A549 (cell line): ENCODE results near the gene HNRNPUL1. TPM values are rescaled to one million over a fixed set of nuclear protein-coding genes. Genes with fewer than 3 reads are reported as not detected.

Source experiments
- ATAC-seq, 2 experiments: fragments of 200-7000 bp in 1 of 2; fragments of >200 bp in 1 of 2; cut with Nextera tagmentation in 1 of 2; cut with Tn5 transposase in 1 of 2; 3 replicates each; pipeline versions ENCODE4 v1.8.0 to v1.9.1; 2018 to 2020; ENCODE audit warnings: mild to moderate bottlenecking in 1 of 2, moderate library complexity in 1 of 2
- CTCF ChIA-PET: fragments of 300-600 bp; sonication (Branson Sonifier 250); formaldehyde crosslinking; extraction: SDS; loops from one replicate; lab custom pipeline; 2021; ENCODE audit warnings: antibody characterized with exemption, inconsistent platforms; lab: Yijun Ruan, JAX
- POLR2A ChIA-PET: fragments of 350-600 bp; formaldehyde crosslinking; extraction: SDS; loops from one replicate; lab custom pipeline; 2021; ENCODE audit warnings: antibody characterized with exemption, inconsistent platforms; lab: Yijun Ruan, JAX
- DNase-seq, 2 experiments: peaks; one replicate each; pipeline versions ENCODE4 v3.0.0 to v3.0.0-alpha.2; 2011 to 2016; ENCODE audit warnings: low read depth in 1 of 2, low spot score in 1 of 2
- FAIRE-seq: peaks from 2 replicates; lab custom pipeline; 2011; peaks lifted over from hg19 to GRCh38; lab: Jason Lieb, UNC
- H3K27ac ChIP-seq, 2 experiments: fragments of >200 bp; sonication (Bioruptor Twin); formaldehyde crosslinking; 3 replicates each; pipeline ENCODE4 v1.5.1; 2016 to 2017
- H3K4me1 ChIP-seq: fragments of >200 bp; sonication (Bioruptor Twin); formaldehyde crosslinking; 3 replicates; pipeline ENCODE4 v1.6.1; 2016
- H3K4me2 ChIP-seq: fragments of >200 bp; sonication (Bioruptor Twin); formaldehyde crosslinking; 3 replicates; pipeline ENCODE4 v1.6.1; 2016
- H3K4me3 ChIP-seq: fragments of >200 bp; sonication (Bioruptor Twin); formaldehyde crosslinking; 3 replicates; pipeline ENCODE4 v1.5.1; 2016
- H3K9me3 ChIP-seq: fragments of >200 bp; sonication (Bioruptor Twin); formaldehyde crosslinking; 3 replicates; pipeline ENCODE4 v1.6.1; 2016
- CBX2 ChIP-seq: fragments of 200-600 bp; sonication (generic); IDR thresholded peaks from 2 replicates; pipeline ENCODE4 v1.6.1; 2016; ENCODE audit warnings: low read depth, mild to moderate bottlenecking, borderline replicate concordance
- EHF ChIP-seq: fragments of 250-450 bp; sonication (Bioruptor Pico); IDR thresholded peaks from 2 replicates; pipeline ENCODE4 v1.5.0; 2020; ENCODE audit warnings: mild to moderate bottlenecking
- EHMT2 ChIP-seq: fragments of 200-600 bp; sonication (generic); IDR thresholded peaks from 2 replicates; pipeline ENCODE4 v1.6.1; 2016; ENCODE audit warnings: antibody characterized with exemption, low read depth, mild to moderate bottlenecking, moderate library complexity
- EP300 ChIP-seq, 2 experiments: fragments of >200 bp; sonication (Bioruptor Twin); formaldehyde crosslinking; IDR thresholded peaks; 2 replicates in 1 of 2; 3 replicates in 1 of 2; pipeline ENCODE4 v1.6.1; 2016 to 2017
- ESRRA ChIP-seq: fragments of 150-350 bp; IDR thresholded peaks from 2 replicates; pipeline ENCODE4 v1.6.1; 2014; ENCODE audit warnings: mild to moderate bottlenecking, low read length, borderline replicate concordance
- FOSB ChIP-seq: fragments of 250-450 bp; sonication (Bioruptor Pico); IDR thresholded peaks from 2 replicates; pipeline ENCODE4 v1.5.0; 2020; ENCODE audit warnings: mild to moderate bottlenecking, moderate library complexity
- FOSL2 ChIP-seq, 2 experiments: fragments of 450-650 bp in 1 of 2; fragments of >200 bp in 1 of 2; sonication (Bioruptor Twin) in 1 of 2; formaldehyde crosslinking; IDR thresholded peaks; 2 replicates each; pipeline versions ENCODE4 v1.5.0 to v1.6.1; 2016 to 2020; ENCODE audit warnings: mild to moderate bottlenecking in 1 of 2, moderate library complexity in 1 of 2
- GATA3 ChIP-seq: IDR thresholded peaks from 2 replicates; pipeline ENCODE4 v1.6.1; 2012; ENCODE audit warnings: borderline replicate concordance
- HEYL ChIP-seq: fragments of 250-450 bp; sonication (Bioruptor Pico); IDR thresholded peaks from 2 replicates; pipeline ENCODE4 v1.8.0; 2021; ENCODE audit warnings: mild to moderate bottlenecking, moderate library complexity
- HOXA7 ChIP-seq: fragments of 250-450 bp; sonication (Bioruptor Pico); IDR thresholded peaks from 2 replicates; pipeline ENCODE4 v1.5.0; 2020; ENCODE audit warnings: mild to moderate bottlenecking, moderate library complexity
- HOXB13 ChIP-seq: fragments of 250-450 bp; sonication (Bioruptor Pico); IDR thresholded peaks from 2 replicates; pipeline ENCODE4 v1.5.0; 2020; ENCODE audit warnings: low read depth, mild to moderate bottlenecking, moderate library complexity
- KDM1A ChIP-seq: fragments of 200-600 bp; sonication (generic); IDR thresholded peaks from 2 replicates; pipeline ENCODE4 v1.6.1; 2016; ENCODE audit warnings: low read depth, mild to moderate bottlenecking
- MAFK ChIP-seq: fragments of 450-650 bp; IDR thresholded peaks from 2 replicates; pipeline ENCODE4 v1.6.1; 2014; ENCODE audit not compliant: partially characterized antibody
- NPAS2 ChIP-seq: fragments of 250-450 bp; sonication (Bioruptor Pico); IDR thresholded peaks from 2 replicates; pipeline ENCODE4 v1.8.0; 2022; ENCODE audit warnings: mild to moderate bottlenecking, moderate library complexity, borderline replicate concordance
- NR3C1 ChIP-seq: fragments of >200 bp; sonication (Bioruptor Twin); formaldehyde crosslinking; IDR thresholded peaks from 3 replicates; pipeline ENCODE4 v1.6.1; 2017
- POLR2A ChIP-seq: IDR thresholded peaks from 2 replicates; pipeline ENCODE4 v1.6.1; 2012; ENCODE audit warnings: mild to moderate bottlenecking, low read length
- POLR2AphosphoS2 ChIP-seq: conservative IDR thresholded peaks from 2 replicates; pipeline ENCODE4 v1.6.1; 2012; ENCODE audit warnings: low read length, improper control_type of control experiment, inconsistent platforms
- TP53 ChIP-seq: fragments of 250-450 bp; sonication (Bioruptor Pico); IDR thresholded peaks from 2 replicates; pipeline ENCODE4 v1.5.0; 2021; ENCODE audit warnings: mild to moderate bottlenecking, moderate library complexity
- WGBS: methylation state at CpG from one replicate; pipeline ENCODE4 v1.1.6; 2017; ENCODE audit errors: missing lambda C conversion rate; 5-methylcytosine and 5-hydroxymethylcytosine counted together
- polyA plus RNA-seq, 4 experiments: library from polyadenylated mRNA; depleted of rRNA in 3 of 4; stranded (reverse); fragments of >200 nt; fragmentation: RNase III in 1 of 4; extraction: RNeasy Plus Mini Kit Qiagen cat#74134 plus additional on column Dnase treatment in 1 of 4; gene quantifications; 2 replicates in 3 of 4; 3 replicates in 1 of 4; pipeline ENCODE4 v1.2.3, GENCODE V29; 2011 to 2017
- TF ChIP-seq, protein P1 (sequence below): IDR thresholded peaks from 2 replicates; pipeline ENCODE4 v1.6.1; 2012; ENCODE audit warnings: low read depth, borderline replicate concordance
- TF ChIP-seq, protein P2 (sequence below): fragments of 250-450 bp; sonication (Bioruptor Pico); IDR thresholded peaks from 2 replicates; pipeline ENCODE4 v1.5.0; 2020; ENCODE audit warnings: low read depth, mild to moderate bottlenecking, moderate library complexity
- TF ChIP-seq, protein P3 (sequence below): fragments of >200 bp; sonication (Bioruptor Twin); formaldehyde crosslinking; IDR thresholded peaks from 2 replicates; pipeline ENCODE4 v1.6.1; 2016
- TF ChIP-seq, protein P4 (sequence below): IDR thresholded peaks from 2 replicates; pipeline ENCODE4 v1.6.1; 2012

Gene HNRNPUL1
- polyA plus RNA-seq, 2 of the 4 experiments (the other 2 are of a cell fraction): 89.5 to 278 TPM

DNA sequence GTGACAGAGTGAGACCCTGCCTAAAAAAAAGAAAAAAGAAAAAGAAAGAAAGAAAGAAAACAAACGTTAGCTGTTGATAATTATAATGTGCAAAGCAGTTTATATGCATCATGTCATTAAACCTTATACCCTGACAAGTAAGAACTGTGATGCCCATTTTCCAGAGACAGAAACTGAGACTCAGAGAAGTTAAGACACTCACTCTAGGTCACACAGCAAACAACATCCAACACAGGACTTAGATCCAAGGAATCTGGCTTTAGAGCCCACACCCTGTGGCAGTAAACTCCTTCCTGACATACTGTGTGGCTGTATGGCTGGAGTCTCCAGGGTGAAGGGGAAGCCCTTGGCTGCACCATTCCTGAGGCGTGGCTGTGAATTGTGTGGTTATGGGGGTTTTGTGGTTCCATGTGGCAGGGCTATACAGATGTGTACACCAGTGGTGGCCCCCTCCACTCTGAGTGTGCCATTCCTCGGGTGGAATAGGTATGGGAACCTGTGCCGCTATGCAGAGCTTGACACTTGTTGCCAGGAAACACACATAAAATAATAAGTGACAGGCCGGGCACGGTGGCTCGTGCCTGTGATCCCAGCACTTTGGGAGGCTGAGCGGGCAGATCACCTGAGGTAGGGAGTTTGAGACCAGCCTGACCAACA, 29.5 kb upstream of the HNRNPUL1 start (continued):
- TF ChIP-seq, protein P1, sequence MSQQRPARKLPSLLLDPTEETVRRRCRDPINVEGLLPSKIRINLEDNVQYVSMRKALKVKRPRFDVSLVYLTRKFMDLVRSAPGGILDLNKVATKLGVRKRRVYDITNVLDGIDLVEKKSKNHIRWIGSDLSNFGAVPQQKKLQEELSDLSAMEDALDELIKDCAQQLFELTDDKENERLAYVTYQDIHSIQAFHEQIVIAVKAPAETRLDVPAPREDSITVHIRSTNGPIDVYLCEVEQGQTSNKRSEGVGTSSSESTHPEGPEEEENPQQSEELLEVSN: no peak

DNA sequence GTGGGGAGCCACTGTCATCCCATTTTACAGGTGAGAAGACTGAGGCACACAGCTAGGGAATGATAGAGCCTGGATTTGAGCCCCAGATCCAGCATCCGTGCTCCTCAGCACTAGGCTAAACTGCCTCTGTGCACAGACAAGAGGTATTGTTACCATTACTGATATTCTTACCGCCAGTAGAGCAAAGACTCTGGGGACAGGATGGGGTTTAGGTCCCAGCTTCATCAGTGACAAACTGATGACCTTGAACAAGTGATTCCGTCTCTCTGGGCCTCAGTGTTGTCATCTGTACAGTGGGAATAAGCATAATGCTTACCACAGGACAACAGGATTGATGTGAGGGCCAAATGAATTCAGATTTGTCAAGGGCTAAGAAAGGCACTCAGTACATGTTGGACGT, 28.7 kb upstream of the HNRNPUL1 start:
- WGBS: 84% methylated on average over 4 of the region's 4 CpGs
- CTCF ChIA-PET: interaction anchor here (0.6 to 9.4 kb wide), 10 partner anchors 9 to 517 kb away, joined by 3 to 119 read pairs (median 4); partner anchors contain the start of genes AXL and HNRNPUL1
- peak; percentile 67 for FAIRE-seq

DNA sequence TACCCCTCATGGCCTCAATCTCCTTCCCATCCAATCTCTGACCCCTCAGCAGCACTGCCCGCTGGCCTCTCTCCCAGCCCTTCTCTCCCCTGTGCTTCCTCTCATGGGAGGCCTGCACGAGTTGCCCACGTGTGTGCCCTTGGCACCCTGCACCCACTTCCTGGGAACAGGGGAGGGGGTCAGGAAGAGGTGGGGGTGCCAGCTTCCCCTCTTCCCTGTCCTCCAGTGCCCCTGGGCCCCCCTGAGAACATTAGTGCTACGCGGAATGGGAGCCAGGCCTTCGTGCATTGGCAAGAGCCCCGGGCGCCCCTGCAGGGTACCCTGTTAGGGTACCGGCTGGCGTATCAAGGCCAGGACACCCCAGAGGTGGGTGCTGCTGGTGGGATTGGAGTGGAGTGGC, 25.9 kb upstream of the HNRNPUL1 start:
- Histone ChIP-seq H3K27ac (no peak overlapping the region), H3K4me3 (no peak overlapping the region), H3K4me1 (no peaks in the 10 kb centered on the region), H3K9me3 (no peaks in the 10 kb centered on the region), H3K4me2 (no peak overlapping the region)
- FAIRE-seq (no peak), DNase-seq (no peak), ATAC-seq (peak in 1 of 2 experiments; percentile 6; a peak in 3 of 6 replicates)
- WGBS: 94% methylated on average over 10 of the region's 10 CpGs
- POLR2A ChIA-PET: no interaction called here
- CTCF ChIA-PET: interaction anchor here (0.6 to 9.4 kb wide), 11 partner anchors 9 to 112 kb away, joined by 3 to 119 read pairs (median 5); partner anchors contain the start of genes AXL and HNRNPUL1
- 0 out of 2 replicates have a peak, but pooled peaks have one; percentile 50 for TF ChIP-seq POLR2AphosphoS2
- no peak for TF ChIP-seq HOXB13 (CRISPR knock-in tag)

More for the DNA sequence above, 28.7 kb upstream of the HNRNPUL1 start:
- POLR2A ChIA-PET: interaction anchor here (1.7 kb wide), 1 partner anchor 9 kb away, joined by 6 read pairs; no protein-coding TSS in a partner anchor
- Histone ChIP-seq H3K9me3 (no peaks in the 10 kb centered on the region), H3K4me2 (no peak overlapping the region), H3K4me3 (no peak overlapping the region), H3K27ac (no peak overlapping the region), H3K4me1 (no peaks in the 10 kb centered on the region)
- TF ChIP-seq EP300 (IDR thresholded peaks at IDR 0.05): no peak
- TF ChIP-seq POLR2AphosphoS2: 0 out of 2 replicates have a peak, but pooled peaks have one; percentile 36
- TF ChIP-seq EHF (CRISPR knock-in tag): peak; percentile 29; the same call in 1 of the 2 replicates
- 0 out of 2 replicates have a peak, but pooled peaks have one; percentile 61 for TF ChIP-seq HOXA7 (CRISPR knock-in tag)
- TF ChIP-seq KDM1A: peak; percentile 80; the same call in 1 of the 2 replicates
- TF ChIP-seq FOSB: peak; percentile 75; the same call in 1 of the 2 replicates
- TF ChIP-seq POLR2A: no peak
- peak; percentile 59; the same call in 1 of the 2 replicates for TF ChIP-seq ESRRA
- ATAC-seq (no peak), DNase-seq (no peak)

DNA sequence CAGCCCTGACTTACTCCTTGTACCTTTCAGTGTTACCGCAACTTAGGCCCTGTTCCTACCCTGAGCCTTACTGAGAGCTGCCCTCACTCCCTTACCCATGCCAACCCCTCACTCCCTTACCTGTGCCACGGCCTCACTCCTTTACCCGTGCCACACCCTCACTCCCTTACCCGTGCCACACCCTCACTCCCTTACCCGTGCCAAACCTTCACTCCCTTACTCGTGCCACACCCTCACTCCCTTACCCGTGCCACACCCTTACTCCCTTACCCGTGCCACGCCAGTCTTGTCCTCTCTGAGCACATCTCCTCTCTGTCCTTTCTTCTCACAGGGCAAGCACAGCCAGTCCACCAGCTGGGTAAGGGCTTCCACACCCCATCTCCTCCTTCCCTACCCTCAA, 24.8 kb upstream of the HNRNPUL1 start:
- Histone ChIP-seq H3K27ac (no peak overlapping the region), H3K4me1 (no peaks in the 10 kb centered on the region), H3K4me2 (no peak overlapping the region), H3K9me3 (no peaks in the 10 kb centered on the region), H3K4me3 (no peak overlapping the region)
- 94% methylated on average over 9 of the region's 9 CpGs for WGBS
- DNase-seq (no peak), FAIRE-seq (no peak), ATAC-seq (no peak)
- ChIA-PET POLR2A (interaction anchor here (1.0 kb wide), 1 partner anchor 13 kb away, joined by 4 read pairs; no protein-coding TSS in a partner anchor), CTCF (interaction anchor here (0.5 to 9.4 kb wide), 7 partner anchors 13 to 324 kb away, joined by 3 to 119 read pairs (median 5); partner anchors contain the start of genes AXL and HNRNPUL1)
- TF ChIP-seq POLR2A (0 out of 2 replicates have a peak, but pooled peaks have one; percentile 10), TP53 (CRISPR knock-in tag) (no peak)

DNA sequence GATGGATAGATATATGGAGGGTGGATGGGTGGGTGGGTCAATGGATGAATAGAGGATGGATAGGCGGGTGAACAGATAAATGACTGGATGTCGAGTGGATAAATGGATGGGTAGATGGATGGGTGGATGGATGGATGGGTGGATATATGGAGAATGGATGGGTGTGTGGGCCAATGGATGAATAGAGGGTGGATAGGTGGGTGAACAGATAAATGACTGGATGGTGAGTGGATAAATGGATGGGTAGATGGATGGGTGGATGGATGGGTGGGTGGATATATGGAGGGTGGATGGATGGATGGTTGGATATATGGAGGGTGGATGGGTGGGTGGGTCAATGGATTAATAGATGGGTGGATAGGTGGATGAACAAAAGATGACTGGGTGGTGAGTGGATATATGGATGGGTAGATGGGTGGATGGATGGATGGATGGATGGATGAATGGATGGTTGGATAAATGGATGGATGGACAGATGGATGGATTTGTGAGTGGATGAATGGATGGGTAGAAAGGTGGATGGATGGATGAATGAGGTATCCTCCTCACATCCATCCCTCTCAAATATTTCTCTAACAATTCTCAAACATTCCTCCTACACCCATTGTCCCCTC, 24.1 kb upstream of the HNRNPUL1 start:
- FAIRE-seq (no peak), DNase-seq (no peak), ATAC-seq (no peak)
- H3K4me2 ChIP-seq: no peak overlapping the region
- ChIA-PET POLR2A (no interaction called here), CTCF (interaction anchor here (1.1 to 1.3 kb wide), 2 partner anchors 13 to 18 kb away, joined by 4 read pairs; no protein-coding TSS in a partner anchor)
- no peaks in the 10 kb centered on the region for H3K4me1 ChIP-seq
- WGBS: 94% methylated on average over 2 of the region's 2 CpGs
- H3K27ac ChIP-seq: no peak overlapping the region
- H3K9me3 ChIP-seq: no peaks in the 10 kb centered on the region
- TF ChIP-seq MAFK (no peak), FOSL2 (IDR thresholded peaks at IDR 0.05) (no peak), FOSL2 (CRISPR knock-in tag; IDR thresholded peaks at IDR 0.05) (no peak), CBX2 (no peak), ESRRA (no peak), HEYL (no peak), NR3C1 (no peak), NPAS2 (no peak), EHMT2 (no peak), GATA3 (no peak)
- TF ChIP-seq, protein P2, sequence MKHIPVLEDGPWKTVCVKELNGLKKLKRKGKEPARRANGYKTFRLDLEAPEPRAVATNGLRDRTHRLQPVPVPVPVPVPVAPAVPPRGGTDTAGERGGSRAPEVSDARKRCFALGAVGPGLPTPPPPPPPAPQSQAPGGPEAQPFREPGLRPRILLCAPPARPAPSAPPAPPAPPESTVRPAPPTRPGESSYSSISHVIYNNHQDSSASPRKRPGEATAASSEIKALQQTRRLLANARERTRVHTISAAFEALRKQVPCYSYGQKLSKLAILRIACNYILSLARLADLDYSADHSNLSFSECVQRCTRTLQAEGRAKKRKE (CRISPR knock-in tag): no peak
- TF ChIP-seq, protein P3, sequence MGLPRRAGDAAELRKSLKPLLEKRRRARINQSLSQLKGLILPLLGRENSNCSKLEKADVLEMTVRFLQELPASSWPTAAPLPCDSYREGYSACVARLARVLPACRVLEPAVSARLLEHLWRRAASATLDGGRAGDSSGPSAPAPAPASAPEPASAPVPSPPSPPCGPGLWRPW: no peak
- TF ChIP-seq, protein P4, sequence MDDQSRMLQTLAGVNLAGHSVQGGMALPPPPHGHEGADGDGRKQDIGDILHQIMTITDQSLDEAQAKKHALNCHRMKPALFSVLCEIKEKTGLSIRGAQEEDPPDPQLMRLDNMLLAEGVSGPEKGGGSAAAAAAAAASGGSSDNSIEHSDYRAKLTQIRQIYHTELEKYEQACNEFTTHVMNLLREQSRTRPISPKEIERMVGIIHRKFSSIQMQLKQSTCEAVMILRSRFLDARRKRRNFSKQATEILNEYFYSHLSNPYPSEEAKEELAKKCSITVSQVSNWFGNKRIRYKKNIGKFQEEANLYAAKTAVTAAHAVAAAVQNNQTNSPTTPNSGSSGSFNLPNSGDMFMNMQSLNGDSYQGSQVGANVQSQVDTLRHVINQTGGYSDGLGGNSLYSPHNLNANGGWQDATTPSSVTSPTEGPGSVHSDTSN: no peak
- H3K4me3 ChIP-seq: no peak overlapping the region
